ENCODE results near the gene NDUFA11.
"Not testable (repeated sequence)": the region's sequence is repeated elsewhere in the genome, so short reads cannot be mapped to it uniquely, and the experiment has no call there.

Gene NDUFA11

DNA sequence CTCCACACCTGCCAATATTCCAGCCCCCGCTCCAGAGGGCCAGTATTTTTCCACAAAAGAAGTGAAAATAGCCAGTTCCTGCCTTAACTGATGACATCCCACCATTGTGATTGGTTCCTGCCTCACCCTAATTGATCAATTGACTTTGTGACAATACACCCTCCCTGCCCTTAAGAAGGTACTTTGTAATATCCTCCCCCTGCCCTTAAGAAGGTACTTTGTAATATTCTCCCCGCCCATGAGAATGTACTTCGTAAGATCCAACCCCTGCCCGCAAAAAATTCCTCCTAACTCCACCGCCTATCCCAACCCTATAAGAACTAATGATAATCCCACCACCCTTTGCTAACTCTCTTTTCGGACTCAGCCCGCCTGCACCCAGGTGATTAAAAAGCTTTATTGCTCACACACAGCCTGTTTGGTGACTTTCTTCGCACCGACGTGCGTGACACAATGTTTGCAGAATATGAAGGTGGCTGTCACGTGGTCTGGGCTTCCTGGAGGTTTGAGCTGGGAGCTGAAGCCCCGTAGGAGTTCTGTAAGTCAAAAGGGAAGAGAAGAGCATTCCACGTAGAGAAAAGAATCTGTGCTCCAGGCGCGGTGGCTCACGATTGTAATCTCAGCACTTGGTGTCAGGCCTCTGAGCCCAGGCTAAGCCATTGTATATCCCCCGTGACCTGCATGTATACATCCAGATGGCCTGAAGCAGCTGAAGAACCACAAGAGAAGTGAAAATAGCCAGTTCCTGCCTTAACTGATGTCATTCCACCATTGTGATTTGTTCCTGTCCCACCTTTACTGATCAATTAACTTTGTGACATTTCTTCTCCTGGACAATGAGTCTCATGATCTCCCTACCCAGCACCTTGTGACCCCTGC lies 46.1 kb downstream of the NDUFA11 start:
- DNase-seq (ENCODE audit: low read depth) = no peak

DNA sequence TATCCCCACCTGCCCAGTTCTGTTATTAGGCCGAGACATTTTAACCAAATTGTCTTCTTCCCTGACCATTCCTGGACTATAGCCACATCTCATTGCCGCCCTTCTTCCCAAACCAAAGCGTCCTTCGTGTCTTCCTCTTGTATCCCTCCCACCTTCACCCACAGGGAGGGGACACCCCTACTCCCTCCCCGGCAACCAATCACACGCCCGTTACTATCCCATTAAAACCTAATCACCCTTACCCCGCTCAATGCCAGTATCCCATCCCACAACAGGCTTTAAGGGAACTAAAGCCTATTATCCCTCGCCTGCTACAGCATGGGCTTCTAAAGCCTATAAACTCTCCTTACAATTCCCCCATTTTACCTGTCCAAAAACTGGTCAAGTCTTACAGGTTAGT lies 48.4 kb downstream of the NDUFA11 start:
- DNase-seq (ENCODE audit: low read depth) = not testable (repeated sequence)

DNA sequence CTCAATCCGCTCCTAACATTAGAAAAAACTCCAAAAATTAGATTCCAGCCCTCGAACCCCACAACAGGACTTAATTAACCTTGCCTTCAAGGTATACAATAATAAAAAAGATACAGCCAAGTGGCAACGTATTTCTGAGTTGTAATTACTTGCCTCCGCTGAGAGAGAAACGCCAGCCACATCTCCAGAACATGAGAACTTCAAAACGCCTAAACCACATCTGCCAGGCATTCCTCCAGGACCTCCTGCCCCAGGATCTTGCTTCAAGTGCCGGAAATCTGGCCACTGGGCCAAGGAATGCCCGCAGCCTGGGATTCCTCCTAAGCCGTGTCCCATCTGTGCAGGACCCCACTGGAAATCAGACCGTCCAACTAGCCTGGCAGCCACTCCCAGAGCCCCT lies 49.5 kb downstream of the NDUFA11 start:
- DNase-seq (ENCODE audit: low read depth) = not testable (repeated sequence)

DNA sequence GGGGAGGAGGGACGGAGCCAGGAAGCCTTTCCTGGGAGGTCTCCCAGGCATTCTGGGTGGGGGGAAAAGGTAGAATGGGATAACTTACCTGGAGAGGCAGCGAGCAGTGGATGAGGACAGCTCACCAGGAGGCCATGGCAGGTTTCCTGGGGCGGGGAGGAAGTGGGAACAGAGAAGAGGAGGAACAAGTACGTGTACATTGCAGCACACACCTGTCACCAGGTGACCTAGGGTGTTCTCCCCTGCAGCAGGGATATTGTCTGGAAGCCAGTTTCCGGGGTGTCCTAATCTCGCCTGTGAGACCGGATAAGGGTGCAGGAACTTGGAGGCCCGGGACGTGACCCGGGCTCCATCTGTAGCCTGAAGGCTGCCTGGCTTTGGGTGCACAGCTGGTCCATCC lies 52.3 kb downstream of the NDUFA11 start, which contains the start of gene FUT3:
FUT3 (minus strand) TSS at position 148 of the 400 bp plus-strand sequence.
- DNase-seq (ENCODE audit: low read depth) = no peak

DNA sequence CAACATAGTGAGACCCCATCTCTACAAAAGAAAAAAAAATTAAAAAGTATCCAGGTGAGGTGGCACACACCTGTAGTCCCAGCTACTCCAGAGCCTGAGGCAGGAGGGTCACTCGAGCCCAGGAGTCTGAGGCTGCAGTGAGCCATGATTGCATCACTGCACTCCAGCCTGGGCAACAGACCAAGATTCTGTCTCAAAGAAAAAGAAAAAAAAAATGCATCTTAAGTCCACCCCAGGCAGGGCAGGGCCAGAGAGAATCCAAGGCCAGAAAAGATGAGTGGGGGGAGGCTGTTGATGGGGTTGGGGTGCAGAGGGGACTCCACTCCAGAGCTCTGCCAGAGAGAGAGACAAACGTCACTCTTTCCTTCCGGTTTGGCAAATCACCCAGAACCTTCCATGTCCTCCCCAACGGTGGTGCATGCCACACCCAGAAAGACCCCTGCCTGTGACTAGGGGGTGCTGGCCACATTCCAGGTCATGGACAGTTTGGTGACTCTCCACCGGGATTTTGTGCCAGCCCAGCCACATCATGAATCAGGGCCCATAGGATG lies 52.8 kb downstream of the NDUFA11 start:
- no peak for DNase-seq (ENCODE audit: low read depth)

DNA sequence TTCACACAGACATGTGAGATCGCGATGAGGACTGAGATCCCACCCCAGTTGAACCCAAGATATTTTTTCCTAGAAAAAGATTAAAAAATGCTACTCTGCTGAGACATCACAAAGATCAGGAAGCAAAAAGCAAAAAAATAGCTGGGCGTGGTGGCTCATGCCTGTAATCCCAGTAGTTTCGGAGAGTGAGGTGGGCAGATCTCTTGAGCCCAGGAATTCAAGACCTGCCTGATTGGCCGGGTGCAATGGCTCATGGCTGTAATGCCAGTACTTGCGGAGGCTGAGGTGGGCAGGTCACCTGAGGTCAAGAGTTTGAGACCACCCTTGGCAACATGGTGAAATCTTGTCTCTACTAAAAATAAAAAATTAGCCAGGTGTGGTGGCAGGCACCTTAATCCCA lies 53.4 kb downstream of the NDUFA11 start:
- no peak for DNase-seq (ENCODE audit: low read depth)

DNA sequence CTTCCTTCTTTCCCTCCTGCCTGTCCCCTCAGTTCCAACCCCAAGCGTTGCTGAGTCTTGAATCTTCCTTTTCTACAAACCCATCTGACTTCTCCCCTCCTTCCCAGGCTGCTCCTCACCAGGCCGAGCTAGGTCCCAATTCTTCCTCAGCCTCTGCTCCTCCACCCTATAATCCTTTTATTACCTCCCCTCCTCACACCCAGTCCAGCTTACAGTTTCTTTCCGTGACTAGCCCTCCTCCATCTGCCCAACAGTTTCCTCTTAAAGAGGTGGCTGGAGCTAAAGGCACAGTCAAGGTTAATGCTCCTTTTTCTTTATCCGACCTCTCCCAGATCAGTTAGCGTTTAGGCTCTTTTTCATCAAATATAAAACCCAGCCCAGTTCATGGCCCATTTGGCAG lies 55.0 kb downstream of the NDUFA11 start:
- not testable (repeated sequence) for DNase-seq (ENCODE audit: low read depth)

DNA sequence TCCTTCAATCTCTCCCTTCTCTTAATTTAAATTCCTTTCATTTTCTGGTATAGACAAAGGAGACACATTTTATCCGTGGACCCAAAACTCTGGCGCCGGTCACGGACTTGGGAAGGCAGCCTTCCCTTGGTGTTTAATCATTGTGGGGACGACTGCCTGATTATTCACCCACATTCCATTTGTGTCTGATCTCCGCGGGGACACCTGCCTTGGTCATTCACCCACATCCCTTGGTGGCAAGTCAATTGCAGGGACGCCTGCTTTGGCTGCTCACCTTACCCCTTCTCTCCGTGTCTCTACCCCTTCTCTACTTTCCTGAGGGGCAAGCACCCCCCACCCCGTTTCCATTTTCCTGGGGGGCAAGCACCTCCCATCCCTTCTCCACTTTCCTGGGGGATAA lies 55.7 kb downstream of the NDUFA11 start:
- DNase-seq (ENCODE audit: low read depth) = not testable (repeated sequence)
